ENCODE data around the gene BLOC1S1.

DNA sequence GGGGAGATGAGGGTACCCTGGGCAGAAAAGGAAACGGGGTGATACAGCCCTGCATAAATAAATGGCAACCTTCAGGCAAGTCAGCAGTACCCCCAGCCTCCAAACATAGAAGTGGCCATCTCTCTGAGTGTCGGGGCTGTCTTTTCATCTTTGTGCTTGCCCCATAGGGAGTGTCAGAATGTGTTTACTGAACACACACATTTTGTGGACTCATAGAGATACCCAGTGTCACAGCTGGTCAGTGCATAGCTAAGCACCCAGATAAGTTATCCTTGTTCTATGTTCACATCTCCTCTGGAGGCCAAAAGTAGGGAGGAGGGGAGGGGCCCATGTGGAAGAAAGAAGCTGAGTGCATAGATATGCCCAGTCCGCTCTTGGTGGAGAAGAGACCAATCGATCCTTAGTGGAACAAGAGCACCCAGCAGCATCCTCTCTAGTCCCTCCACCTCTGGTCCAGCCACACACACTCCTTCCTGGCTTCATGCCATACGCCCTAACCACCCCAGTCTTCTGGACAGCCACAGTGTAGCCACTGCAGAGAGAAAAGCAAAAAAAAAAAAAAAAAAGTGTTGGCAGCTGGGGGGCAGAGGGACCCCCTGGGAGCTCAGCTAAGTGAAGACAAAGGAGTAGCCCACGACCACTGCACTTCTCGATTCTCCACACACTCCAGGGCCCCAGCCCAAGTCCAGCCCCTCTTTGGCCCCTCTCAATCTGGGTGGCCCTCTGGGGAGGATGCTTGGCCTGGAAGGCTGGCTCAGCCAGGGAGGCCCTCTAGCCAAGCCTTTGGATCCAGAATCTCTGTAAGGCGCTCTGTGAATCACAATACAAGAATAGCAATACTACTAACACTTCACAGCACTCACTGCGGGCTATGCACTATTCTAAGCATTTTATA is 10.8 kb upstream of the BLOC1S1 start:
- TF ChIP-seq ELF2 (CRISPR knock-in tag; IDR thresholded peaks at IDR 0.05) (no peak), POLR2AphosphoS5 (IDR thresholded peaks at IDR 0.05; ENCODE audit: control insufficient read depth, insufficient read depth, low read depth, low read length) (no peak), RCOR1 (IDR thresholded peaks at IDR 0.05; ENCODE audit: borderline replicate concordance in 1 of 2, low read depth in 2 of 2, low read length in 2 of 2) (no peak), SIRT6 (IDR thresholded peaks at IDR 0.05; ENCODE audit: low read depth, low read length) (no peak), EZH2 (IDR thresholded peaks at IDR 0.05; ENCODE audit: borderline replicate concordance, low read depth, low read length) (no peak), KLF13 (tag; IDR thresholded peaks at IDR 0.05; ENCODE audit: borderline replicate concordance, low read depth) (no peak), GTF2F1 (IDR thresholded peaks at IDR 0.05; ENCODE audit: low read depth, low read length) (no peak), GABPA (tag; conservative IDR thresholded peaks at IDR 0.05; ENCODE audit: low read depth) (no peak), PHF8 (IDR thresholded peaks at IDR 0.05; ENCODE audit: borderline replicate concordance, low read length) (no peak), FOXM1 (IDR thresholded peaks at IDR 0.05; ENCODE audit: low read depth) (no peak), FOXM1 (CRISPR knock-in tag; IDR thresholded peaks at IDR 0.05; ENCODE audit: low read depth) (no peak), ZNF274 (IDR thresholded peaks at IDR 0.05; ENCODE audit: borderline replicate concordance, low read depth, low read length) (no peak), MYC (IDR thresholded peaks at IDR 0.05; ENCODE audit: low read depth, low read length) (no peak), MYC (CRISPR knock-in tag; IDR thresholded peaks at IDR 0.05; ENCODE audit: borderline replicate concordance, low read depth) (no peak)
- TF ChIP-seq, protein P1, sequence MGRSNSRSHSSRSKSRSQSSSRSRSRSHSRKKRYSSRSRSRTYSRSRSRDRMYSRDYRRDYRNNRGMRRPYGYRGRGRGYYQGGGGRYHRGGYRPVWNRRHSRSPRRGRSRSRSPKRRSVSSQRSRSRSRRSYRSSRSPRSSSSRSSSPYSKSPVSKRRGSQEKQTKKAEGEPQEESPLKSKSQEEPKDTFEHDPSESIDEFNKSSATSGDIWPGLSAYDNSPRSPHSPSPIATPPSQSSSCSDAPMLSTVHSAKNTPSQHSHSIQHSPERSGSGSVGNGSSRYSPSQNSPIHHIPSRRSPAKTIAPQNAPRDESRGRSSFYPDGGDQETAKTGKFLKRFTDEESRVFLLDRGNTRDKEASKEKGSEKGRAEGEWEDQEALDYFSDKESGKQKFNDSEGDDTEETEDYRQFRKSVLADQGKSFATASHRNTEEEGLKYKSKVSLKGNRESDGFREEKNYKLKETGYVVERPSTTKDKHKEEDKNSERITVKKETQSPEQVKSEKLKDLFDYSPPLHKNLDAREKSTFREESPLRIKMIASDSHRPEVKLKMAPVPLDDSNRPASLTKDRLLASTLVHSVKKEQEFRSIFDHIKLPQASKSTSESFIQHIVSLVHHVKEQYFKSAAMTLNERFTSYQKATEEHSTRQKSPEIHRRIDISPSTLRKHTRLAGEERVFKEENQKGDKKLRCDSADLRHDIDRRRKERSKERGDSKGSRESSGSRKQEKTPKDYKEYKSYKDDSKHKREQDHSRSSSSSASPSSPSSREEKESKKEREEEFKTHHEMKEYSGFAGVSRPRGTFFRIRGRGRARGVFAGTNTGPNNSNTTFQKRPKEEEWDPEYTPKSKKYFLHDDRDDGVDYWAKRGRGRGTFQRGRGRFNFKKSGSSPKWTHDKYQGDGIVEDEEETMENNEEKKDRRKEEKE (IDR thresholded peaks at IDR 0.05; ENCODE audit: borderline replicate concordance in 1 of 2, control insufficient read depth in 1 of 2, low read depth in 2 of 2, low read length in 1 of 2) = no peak
